Tibial artery (tissue), 4 donors: ENCODE measurements around the gene PARM1.

Experiments used
- DNase-seq, 2 donors: peaks; one replicate each; pipeline ENCODE4 v3.0.0-alpha.2; 2019
- H3K27ac ChIP-seq, 2 donors: fragments of 200-600 bp; sonication (generic) in 1 of 2; 1 replicate in 1 of 2; 2 replicates in 1 of 2; pipeline ENCODE4 v1.5.1; 2018 to 2019; ENCODE audit warnings: mild to moderate bottlenecking in 1 of 2
- H3K27me3 ChIP-seq, 2 donors: fragments of 200-600 bp; sonication (generic) in 1 of 2; one replicate each; pipeline versions ENCODE4 v1.5.1 to v1.6.0; 2016 to 2019
- H3K36me3 ChIP-seq, 3 donors: fragments of 200-600 bp; sonication (generic) in 2 of 3; one replicate each; pipeline ENCODE4 v1.5.1; 2016 to 2019; ENCODE audit warnings: mild to moderate bottlenecking in 2 of 3
- H3K4me1 ChIP-seq, 4 donors: fragments of 200-600 bp; sonication (generic) in 2 of 4; 1 replicate in 3 of 4; 2 replicates in 1 of 4; pipeline ENCODE4 v1.5.1; 2016 to 2019
- H3K4me3 ChIP-seq, 2 donors: fragments of 200-600 bp; sonication (generic) in 1 of 2; 1 replicate in 1 of 2; 2 replicates in 1 of 2; pipeline ENCODE4 v1.5.1; 2018 to 2019; ENCODE audit warnings: mild to moderate bottlenecking in 2 of 2
- H3K9me3 ChIP-seq, 3 donors: fragments of 200-600 bp; sonication (generic) in 1 of 3; one replicate each; pipeline ENCODE4 v1.5.1; 2016 to 2019
- intact Hi-C: fragments of 100-400 bp; cut with DNase I; formaldehyde crosslinking; loops from one replicate; pipeline ENCODE4 v1.15.0; 2023; ENCODE audit warnings: low total_unique reads
- TF ChIP-seq, protein P1 (sequence below), 2 experiments: fragments of 200-600 bp in 1 of 2; fragments of 450-650 bp in 1 of 2; IDR thresholded peaks; one replicate each; pipeline ENCODE4 v1.5.1; 2017 to 2019; ENCODE audit warnings: antibody characterized with exemption in 2 of 2, mild to moderate bottlenecking in 1 of 2, moderate library complexity in 1 of 2

The PARM1 gene

DNA sequence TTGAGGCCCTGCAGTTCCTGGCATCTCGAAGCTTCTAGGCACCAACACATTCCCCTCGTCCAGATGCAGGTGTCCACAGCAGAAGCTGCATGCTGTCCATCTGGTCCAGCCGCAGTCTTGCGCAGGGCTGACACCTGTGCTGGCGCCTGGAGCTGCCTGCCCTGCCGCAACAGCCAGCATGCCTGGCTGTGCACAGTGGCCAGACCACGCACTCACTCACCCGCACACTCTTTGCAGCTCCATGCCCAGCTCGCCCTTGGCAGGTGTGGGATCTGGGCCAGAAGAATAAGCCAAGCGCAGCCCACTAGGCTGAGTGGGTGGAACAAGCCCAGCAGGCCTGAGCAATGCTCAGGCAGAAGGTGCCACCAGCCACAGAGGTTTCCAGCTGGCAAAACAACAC is 125.6 kb downstream of the PARM1 start:
- no peak overlapping the region for H3K27ac ChIP-seq
- intact Hi-C loops, result no loop called here
- no peak for DNase-seq
- H3K27me3 ChIP-seq, result no peaks in the 10 kb centered on the region
- no peaks in the 10 kb centered on the region for H3K9me3 ChIP-seq
- peaks cover 0 to 26% (median 7%) of the 10 kb centered on the region in 4 donors for H3K4me1 ChIP-seq
- no peaks in the 10 kb centered on the region for H3K36me3 ChIP-seq
- TF ChIP-seq, protein P1, sequence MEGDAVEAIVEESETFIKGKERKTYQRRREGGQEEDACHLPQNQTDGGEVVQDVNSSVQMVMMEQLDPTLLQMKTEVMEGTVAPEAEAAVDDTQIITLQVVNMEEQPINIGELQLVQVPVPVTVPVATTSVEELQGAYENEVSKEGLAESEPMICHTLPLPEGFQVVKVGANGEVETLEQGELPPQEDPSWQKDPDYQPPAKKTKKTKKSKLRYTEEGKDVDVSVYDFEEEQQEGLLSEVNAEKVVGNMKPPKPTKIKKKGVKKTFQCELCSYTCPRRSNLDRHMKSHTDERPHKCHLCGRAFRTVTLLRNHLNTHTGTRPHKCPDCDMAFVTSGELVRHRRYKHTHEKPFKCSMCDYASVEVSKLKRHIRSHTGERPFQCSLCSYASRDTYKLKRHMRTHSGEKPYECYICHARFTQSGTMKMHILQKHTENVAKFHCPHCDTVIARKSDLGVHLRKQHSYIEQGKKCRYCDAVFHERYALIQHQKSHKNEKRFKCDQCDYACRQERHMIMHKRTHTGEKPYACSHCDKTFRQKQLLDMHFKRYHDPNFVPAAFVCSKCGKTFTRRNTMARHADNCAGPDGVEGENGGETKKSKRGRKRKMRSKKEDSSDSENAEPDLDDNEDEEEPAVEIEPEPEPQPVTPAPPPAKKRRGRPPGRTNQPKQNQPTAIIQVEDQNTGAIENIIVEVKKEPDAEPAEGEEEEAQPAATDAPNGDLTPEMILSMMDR (IDR thresholded peaks at IDR 0.05), result no peak
- H3K4me3 ChIP-seq, result no peak overlapping the region

DNA sequence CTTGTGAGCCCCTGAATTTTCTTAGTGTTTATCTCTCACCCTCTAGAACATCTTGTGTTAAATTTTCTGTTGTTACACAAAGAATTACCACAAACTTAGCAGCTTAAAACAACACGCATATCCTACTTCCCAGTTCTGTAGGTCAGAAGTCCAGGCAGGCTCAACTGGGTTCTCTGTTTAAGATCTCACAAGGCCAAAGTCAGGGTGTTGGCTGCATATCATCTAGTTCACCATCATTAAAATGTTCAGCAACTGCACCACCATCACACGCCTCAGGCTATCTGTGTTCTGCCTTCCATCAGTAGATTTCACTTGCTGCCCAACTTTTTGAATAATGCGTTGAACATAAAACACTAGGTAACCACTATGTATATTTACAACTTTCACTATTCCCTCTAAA is 130.5 kb downstream of the PARM1 start:
- no peak overlapping the region for H3K4me3 ChIP-seq
- H3K36me3 ChIP-seq, result no peaks in the 10 kb centered on the region
- peaks cover 0 to 26% (median 7%) of the 10 kb centered on the region in 4 donors for H3K4me1 ChIP-seq
- no peak for DNase-seq
- TF ChIP-seq, protein P1 (IDR thresholded peaks at IDR 0.05), result no peak
- H3K27ac ChIP-seq, result no peak overlapping the region
- intact Hi-C loops, result no loop called here
- no peaks in the 10 kb centered on the region for H3K9me3 ChIP-seq
- no peaks in the 10 kb centered on the region for H3K27me3 ChIP-seq

DNA sequence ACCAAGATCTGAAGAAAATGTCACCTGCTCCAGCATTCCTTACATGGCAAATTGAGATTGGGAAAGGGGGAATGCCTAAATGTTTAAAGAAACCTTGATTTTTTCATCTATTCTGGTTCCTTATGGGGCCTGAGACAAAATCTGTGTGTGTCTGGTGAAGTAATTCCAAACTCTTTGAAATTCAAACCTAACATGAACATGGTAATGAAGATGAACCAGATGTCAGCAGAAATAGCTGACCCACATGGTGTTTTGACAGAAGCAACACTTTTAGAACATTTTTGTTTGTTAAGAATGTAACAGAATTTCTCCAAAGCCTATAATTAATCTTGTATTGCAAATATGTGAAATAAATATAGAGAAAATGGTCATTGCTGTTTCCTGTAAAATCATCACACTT is 133.0 kb downstream of the PARM1 start:
- TF ChIP-seq, protein P1 (IDR thresholded peaks at IDR 0.05), result no peak
- intact Hi-C loops, result no loop called here
- peaks cover 0 to 14% (median 4%) of the 10 kb centered on the region in 4 donors for H3K4me1 ChIP-seq
- H3K36me3 ChIP-seq, result no peaks in the 10 kb centered on the region
- H3K27ac ChIP-seq, result no peak overlapping the region
- H3K9me3 ChIP-seq, result no peaks in the 10 kb centered on the region
- no peaks in the 10 kb centered on the region for H3K27me3 ChIP-seq
- no peak for DNase-seq
- H3K4me3 ChIP-seq, result no peak overlapping the region

DNA sequence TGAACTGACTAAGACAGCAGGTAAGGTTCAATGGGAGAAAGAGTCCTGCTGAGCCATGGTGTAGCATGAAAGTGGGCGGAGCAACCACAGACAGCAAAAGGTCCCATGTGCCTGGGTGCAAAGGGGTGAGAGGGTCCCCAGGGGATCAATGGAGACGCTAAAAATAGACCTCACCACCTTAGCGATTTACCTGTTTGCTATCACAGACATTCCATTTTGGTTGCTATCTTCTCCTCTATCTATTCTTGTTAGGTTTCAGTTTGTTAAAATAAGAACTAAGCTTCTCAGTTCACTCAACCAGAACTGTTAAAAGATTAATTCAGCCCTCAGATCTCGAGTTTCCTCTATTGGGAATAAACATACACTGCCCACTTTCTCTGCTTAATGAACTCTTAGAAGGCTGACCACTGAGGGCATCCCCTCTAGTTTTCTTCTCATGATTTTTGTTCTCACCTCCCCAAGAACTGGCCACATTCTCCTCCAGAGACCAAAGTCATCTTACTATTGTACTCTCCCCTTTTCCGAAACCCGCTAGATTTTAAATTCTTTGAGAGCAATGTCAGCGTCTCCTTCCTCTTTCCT is 136.7 kb downstream of the PARM1 start:
- no peaks in the 10 kb centered on the region for H3K4me1 ChIP-seq
- no peak for DNase-seq
- no peaks in the 10 kb centered on the region for H3K9me3 ChIP-seq
- H3K36me3 ChIP-seq, result no peaks in the 10 kb centered on the region
- intact Hi-C loops, result no loop called here
- H3K4me3 ChIP-seq, result no peak overlapping the region
- no peak overlapping the region for H3K27ac ChIP-seq
- H3K27me3 ChIP-seq, result no peaks in the 10 kb centered on the region
- TF ChIP-seq, protein P1 (IDR thresholded peaks at IDR 0.05), result no peak

DNA sequence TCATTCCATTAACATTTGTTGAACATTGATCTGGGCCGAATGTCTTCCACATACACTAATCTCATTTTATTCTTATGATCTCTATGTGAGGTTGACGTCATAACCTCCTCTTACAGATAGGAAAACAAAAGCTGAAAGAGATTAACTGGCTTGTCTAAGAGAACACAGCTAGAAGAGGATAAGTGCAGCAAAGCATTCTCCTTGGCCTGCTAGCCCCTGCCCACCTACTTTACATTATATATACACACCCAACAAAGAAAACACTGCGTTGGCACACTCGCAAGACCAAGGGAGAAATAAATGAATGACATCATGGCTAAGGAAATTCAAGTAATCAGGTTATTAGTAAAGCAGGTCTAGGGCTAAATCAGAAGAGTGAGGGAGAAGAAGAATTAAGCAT is 138.4 kb downstream of the PARM1 start:
- Histone ChIP-seq H3K9me3 (no peaks in the 10 kb centered on the region), H3K27me3 (no peaks in the 10 kb centered on the region), H3K4me1 (no peaks in the 10 kb centered on the region), H3K4me3 (no peak overlapping the region), H3K27ac (no peak overlapping the region), H3K36me3 (no peaks in the 10 kb centered on the region)
- TF ChIP-seq, protein P1 (IDR thresholded peaks at IDR 0.05), result no peak
- intact Hi-C loops, result no loop called here
- no peak for DNase-seq

DNA sequence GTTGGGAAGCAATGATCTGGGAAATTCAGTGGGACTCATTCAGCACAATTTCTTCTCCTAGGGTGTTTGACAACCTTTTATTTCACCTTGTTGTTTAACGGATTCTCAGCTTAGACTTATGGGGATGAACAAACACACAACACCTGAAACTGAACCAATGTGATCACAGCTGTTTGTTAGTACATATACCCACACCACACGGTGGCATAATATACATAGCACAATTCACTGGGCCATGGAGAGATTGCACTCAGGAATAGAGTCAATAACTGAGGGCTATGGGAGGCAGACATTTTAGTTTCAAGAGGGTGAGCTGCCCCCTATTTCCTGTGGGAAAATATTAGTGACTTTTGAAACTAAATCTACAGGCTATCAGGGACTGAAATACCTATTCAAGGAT is 148.0 kb downstream of the PARM1 start:
- H3K27ac ChIP-seq, result no peak overlapping the region
- no peaks in the 10 kb centered on the region for H3K9me3 ChIP-seq
- H3K27me3 ChIP-seq, result no peaks in the 10 kb centered on the region
- no peak for DNase-seq
- H3K36me3 ChIP-seq, result no peaks in the 10 kb centered on the region
- H3K4me3 ChIP-seq, result no peak overlapping the region
- no peaks in the 10 kb centered on the region for H3K4me1 ChIP-seq
- intact Hi-C loops, result no loop called here
- TF ChIP-seq, protein P1 (IDR thresholded peaks at IDR 0.05), result no peak
